Spleen (tissue), 11 donors: Measurements from ENCODE around the gene PEX19. TPM values are rescaled to one million over a fixed set of nuclear protein-coding genes. Genes with fewer than 3 reads are reported as not detected.

Experiments used
- DNase-seq: peaks from one replicate; pipeline ENCODE4 v3.0.0-alpha.2; 2020
- H3K27ac ChIP-seq, 8 donors: fragments of 200-600 bp; sonication (generic) in 7 of 8; 1 replicate in 4 of 8; 2 replicates in 4 of 8; pipeline versions ENCODE4 v1.5.0 to v1.8.0; 2016 to 2021; ENCODE audit warnings: inconsistent platforms in 4 of 8, mild to moderate bottlenecking in 4 of 8, moderate library complexity in 1 of 8
- H3K27me3 ChIP-seq, 7 donors: fragments of 200-600 bp; sonication (generic) in 6 of 7; replicated peaks in 1 of 7; 1 replicate in 4 of 7; 2 replicates in 3 of 7; pipeline versions ENCODE4 v1.5.0 to v1.8.0; 2016 to 2021; ENCODE audit warnings: inconsistent platforms in 3 of 7, mild to moderate bottlenecking in 1 of 7
- H3K36me3 ChIP-seq, 6 donors: fragments of 200-600 bp; sonication (generic) in 5 of 6; 1 replicate in 4 of 6; 2 replicates in 2 of 6; pipeline versions ENCODE4 v1.5.0 to v1.8.0; 2016 to 2021; ENCODE audit warnings: inconsistent platforms in 2 of 6
- H3K4me1 ChIP-seq, 6 donors: fragments of 200-600 bp; sonication (generic) in 5 of 6; 1 replicate in 3 of 6; 2 replicates in 3 of 6; pipeline versions ENCODE4 v1.5.0 to v1.8.0; 2016 to 2021; ENCODE audit warnings: inconsistent platforms in 3 of 6
- H3K4me3 ChIP-seq, 8 donors: fragments of 200-600 bp; sonication (generic) in 7 of 8; 1 replicate in 4 of 8; 2 replicates in 4 of 8; pipeline versions ENCODE4 v1.5.0 to v1.8.0; 2016 to 2021; ENCODE audit warnings: inconsistent platforms in 4 of 8, mild to moderate bottlenecking in 4 of 8, moderate library complexity in 2 of 8
- H3K9me3 ChIP-seq, 8 donors: fragments of 200-600 bp; sonication (generic) in 7 of 8; 1 replicate in 4 of 8; 2 replicates in 4 of 8; pipeline versions ENCODE4 v1.5.0 to v1.8.0; 2016 to 2021; ENCODE audit warnings: inconsistent platforms in 4 of 8
- POLR2A ChIP-seq, 3 donors: fragments of 450-650 bp; IDR thresholded peaks; one replicate each; pipeline ENCODE4 v1.5.1; 2017; ENCODE audit warnings: antibody characterized with exemption in 3 of 3, mild to moderate bottlenecking in 1 of 3
- POLR2AphosphoS5 ChIP-seq, 3 donors: sonication (generic); formaldehyde crosslinking; IDR thresholded peaks; one replicate each; pipeline ENCODE4 v1.5.1; 2017; ENCODE audit warnings: antibody characterized with exemption in 3 of 3
- WGBS, 5 donors: extraction: QIAGEN DNeasy Blood & Tissue Kit in 3 of 5; methylation state at CpG; one replicate each; pipeline versions ENCODE4 v1.1.5 to v1.1.7; 2013 to 2018; 5-methylcytosine and 5-hydroxymethylcytosine counted together
- intact Hi-C: fragments of 100-400 bp; cut with DNase I; formaldehyde crosslinking; loops from one replicate; pipeline ENCODE4 v1.15.0; 2023; ENCODE audit warnings: low total_unique reads
- polyA plus RNA-seq, 3 donors: library from polyadenylated mRNA; stranded (reverse); fragments of 200-250 nt; gene quantifications; one replicate each; pipeline ENCODE4 v1.2.1, GENCODE V29; 2013
- total RNA-seq, 7 donors: library from RNA; depleted of rRNA in 3 of 7; stranded (reverse); fragments of >200 nt in 3 of 7; fragmentation: NEBNext Ultra II Directional in 4 of 7; extraction: Animal tissue kit (Norgen Biotek cat#: 25700) in 4 of 7; gene quantifications; one replicate each; pipeline versions ENCODE4 v1.1.0 to v1.2.1, GENCODE V29; 2016 to 2021
- TF ChIP-seq, protein P1 (sequence below), 11 experiments: fragments of 200-600 bp in 7 of 11; fragments of 450-650 bp in 4 of 11; sonication (generic) in 4 of 11; IDR thresholded peaks in 8 of 11; conservative IDR thresholded peaks in 3 of 11; 1 replicate in 7 of 11; 2 replicates in 4 of 11; pipeline versions ENCODE4 v1.4.0 to v1.8.0; 2016 to 2021; ENCODE audit warnings: antibody characterized with exemption in 11 of 11, inconsistent platforms in 4 of 11, mild to moderate bottlenecking in 1 of 11
- donor health status: healthy with polysubstance abuse.
- donor health status: DM: no; HTN: no; CAD: no; lungs with moderate emphysema.
- donor health status: DM: no; HTN: no; CAD: no.
- donor health status: Bipolar disorder and iron deficiency.
- donor health status: healthy.
- donor health status: DM: no; HTN: no; CAD: no.
- donor health status: DM: yes; HTN: yes; CAD: no.

Gene PEX19
- total and polyA plus RNA-seq, 10 donors: 11.2 to 63.8 (median 49.0) TPM

DNA sequence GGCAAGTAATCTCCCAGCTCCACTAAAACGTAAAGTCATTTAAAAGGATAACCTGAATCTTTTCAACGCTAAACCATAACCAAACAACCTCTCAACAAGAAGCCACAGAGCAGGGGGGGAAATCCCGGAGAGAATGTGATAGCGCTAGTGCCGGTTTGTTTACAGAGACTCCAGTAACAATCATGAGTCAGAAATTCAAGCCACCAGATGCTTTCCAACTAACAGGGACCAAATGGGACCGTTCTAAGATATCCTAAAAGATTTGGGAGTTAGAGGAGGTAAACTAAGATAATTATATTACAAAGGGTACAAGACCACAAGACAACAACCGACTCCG, 23.4 kb downstream of the PEX19 start:
- WGBS, 5 donors: 0% methylated on average over 8 of the region's 8 CpGs
- peaks cover 0 to 19% (median 2%) of the 10 kb centered on the region in 6 donors for H3K36me3 ChIP-seq
- DNase-seq: no peak
- TF ChIP-seq POLR2A (IDR thresholded peaks at IDR 0.05) (no peak), POLR2AphosphoS5 (IDR thresholded peaks at IDR 0.05) (no peak)
- TF ChIP-seq, protein P1, sequence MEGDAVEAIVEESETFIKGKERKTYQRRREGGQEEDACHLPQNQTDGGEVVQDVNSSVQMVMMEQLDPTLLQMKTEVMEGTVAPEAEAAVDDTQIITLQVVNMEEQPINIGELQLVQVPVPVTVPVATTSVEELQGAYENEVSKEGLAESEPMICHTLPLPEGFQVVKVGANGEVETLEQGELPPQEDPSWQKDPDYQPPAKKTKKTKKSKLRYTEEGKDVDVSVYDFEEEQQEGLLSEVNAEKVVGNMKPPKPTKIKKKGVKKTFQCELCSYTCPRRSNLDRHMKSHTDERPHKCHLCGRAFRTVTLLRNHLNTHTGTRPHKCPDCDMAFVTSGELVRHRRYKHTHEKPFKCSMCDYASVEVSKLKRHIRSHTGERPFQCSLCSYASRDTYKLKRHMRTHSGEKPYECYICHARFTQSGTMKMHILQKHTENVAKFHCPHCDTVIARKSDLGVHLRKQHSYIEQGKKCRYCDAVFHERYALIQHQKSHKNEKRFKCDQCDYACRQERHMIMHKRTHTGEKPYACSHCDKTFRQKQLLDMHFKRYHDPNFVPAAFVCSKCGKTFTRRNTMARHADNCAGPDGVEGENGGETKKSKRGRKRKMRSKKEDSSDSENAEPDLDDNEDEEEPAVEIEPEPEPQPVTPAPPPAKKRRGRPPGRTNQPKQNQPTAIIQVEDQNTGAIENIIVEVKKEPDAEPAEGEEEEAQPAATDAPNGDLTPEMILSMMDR (IDR thresholded peaks at IDR 0.05 in 8 of 11, conservative IDR thresholded peaks at IDR 0.05 in 3 of 11): no peak
- H3K4me3 ChIP-seq: peak overlapping the region; percentile 70 to 97 (median 80)
- H3K9me3 ChIP-seq: no peaks in the 10 kb centered on the region
- H3K4me1 ChIP-seq: peaks cover 23 to 61% (median 55%) of the 10 kb centered on the region in 6 donors
- peak overlapping the region; percentile 93 to 98 (median 96) for H3K27ac ChIP-seq
- H3K27me3 ChIP-seq: no peaks in the 10 kb centered on the region
- intact Hi-C loops: no loop called here

DNA sequence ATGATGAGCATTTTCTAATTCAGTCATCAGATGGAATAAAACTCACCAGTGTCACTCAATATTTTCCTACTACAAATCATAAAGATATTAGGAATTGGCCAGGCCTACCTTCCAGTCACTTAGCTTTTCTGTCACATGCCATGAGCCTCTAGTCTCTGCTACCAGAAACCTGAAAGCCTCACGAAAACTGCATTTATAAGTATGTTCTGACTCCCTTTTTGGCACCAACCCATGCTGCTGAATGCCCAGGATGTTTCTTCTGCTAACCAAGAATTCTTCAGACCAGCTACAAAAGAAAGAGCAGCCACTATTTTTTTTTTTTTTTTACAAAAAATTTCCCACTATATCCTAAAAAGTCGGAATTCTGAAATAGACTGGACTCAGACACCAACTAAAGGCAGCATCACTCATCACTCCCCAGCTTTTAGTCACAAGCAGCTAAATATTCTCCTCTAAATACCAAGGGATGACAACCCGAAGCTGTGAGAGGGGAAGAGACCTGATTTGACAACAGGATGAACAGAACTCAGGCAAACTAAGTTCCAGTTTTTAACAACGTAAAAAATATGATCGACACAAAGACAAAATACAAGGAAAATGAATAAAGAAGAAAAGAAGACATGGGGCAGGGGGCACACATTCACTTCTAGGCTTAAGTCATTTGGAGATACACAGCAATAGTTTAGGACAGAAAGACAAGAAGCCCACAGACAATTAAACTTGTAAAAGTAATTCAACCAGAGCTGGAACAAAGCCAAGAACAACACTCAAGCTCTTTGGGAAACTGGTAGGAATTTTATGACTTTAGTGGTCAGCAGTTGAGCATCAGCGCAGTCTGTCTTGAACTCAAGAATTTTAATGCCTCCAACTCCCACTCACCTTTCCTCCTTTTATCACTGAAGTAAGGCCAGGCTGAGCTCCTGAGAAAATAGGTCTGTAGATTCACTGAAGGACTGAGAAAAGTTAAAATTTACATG, 24.2 kb downstream of the PEX19 start:
- TF ChIP-seq POLR2A (IDR thresholded peaks at IDR 0.05) (no peak), POLR2AphosphoS5 (IDR thresholded peaks at IDR 0.05) (no peak)
- TF ChIP-seq, protein P1 (IDR thresholded peaks at IDR 0.05 in 8 of 11, conservative IDR thresholded peaks at IDR 0.05 in 3 of 11): no peak
- peaks cover 23 to 68% (median 61%) of the 10 kb centered on the region in 6 donors for H3K4me1 ChIP-seq
- peaks cover 0 to 21% (median 2%) of the 10 kb centered on the region in 6 donors for H3K36me3 ChIP-seq
- WGBS, 5 donors: 35 to 63% (median 52%) methylated on average over 6 of the region's 6 CpGs
- H3K4me3 ChIP-seq: peak overlapping the region in 7 of 8 donors; percentile 70 to 97 (median 82)
- no peak for DNase-seq
- peak overlapping the region; percentile 93 to 98 (median 96) for H3K27ac ChIP-seq
- H3K9me3 ChIP-seq: no peaks in the 10 kb centered on the region
- intact Hi-C loops: no loop called here
- no peaks in the 10 kb centered on the region for H3K27me3 ChIP-seq

GRCh38 chr1:160258177-160258798, 26.6 kb downstream of the PEX19 start:
- intact Hi-C loops: loop anchor here (10.0 kb wide), 1 partner anchor 153 kb away; no protein-coding TSS in a partner anchor

More at GRCh38 chr1:160258177-160258798, 26.6 kb downstream of the PEX19 start:
- no peak for DNase-seq
- WGBS, 5 donors: 94 to 96% (median 94%) methylated on average over 7 of the region's 7 CpGs
- Histone ChIP-seq H3K9me3 (no peaks in the 10 kb centered on the region), H3K4me3 (no peak overlapping the region), H3K36me3 (peaks cover 0 to 45% (median 6%) of the 10 kb centered on the region in 6 donors), H3K4me1 (peaks cover 23 to 67% (median 59%) of the 10 kb centered on the region in 6 donors), H3K27ac (no peak overlapping the region), H3K27me3 (no peaks in the 10 kb centered on the region)
- TF ChIP-seq POLR2A (IDR thresholded peaks at IDR 0.05) (no peak), POLR2AphosphoS5 (IDR thresholded peaks at IDR 0.05) (no peak)
- TF ChIP-seq, protein P1 (IDR thresholded peaks at IDR 0.05 in 8 of 11, conservative IDR thresholded peaks at IDR 0.05 in 3 of 11): no peak
